B cell (primary cell): ENCODE measurements around the gene SCUBE1. TPM values are rescaled to one million over a fixed set of nuclear protein-coding genes. Genes with fewer than 3 reads are reported as not detected.

Experiments used
- ATAC-seq: fragments of 200-7000 bp; cut with Tn5 transposase; one replicate; pipeline ENCODE4 v1.10.0; 2021; ENCODE audit warnings: low read depth, mild to moderate bottlenecking, moderate number of reproducible peaks, moderate library complexity
- CTCF ChIA-PET: fragments of 350-600 bp; sonication (Branson Sonifier 250); formaldehyde crosslinking; loops from one replicate; lab custom pipeline; 2021; ENCODE audit warnings: antibody characterized with exemption, inconsistent platforms; lab: Charles Lee
- POLR2A ChIA-PET: fragments of 350-600 bp; sonication (Branson Sonifier 250); formaldehyde crosslinking; loops from one replicate; lab custom pipeline; 2021; ENCODE audit warnings: antibody characterized with exemption; lab: Charles Lee
- DNase-seq: peaks from one replicate; pipeline ENCODE4 v3.0.0; 2013
- H2AFZ ChIP-seq: 2 replicates; pipeline ENCODE4 v1.6.1; 2012; ENCODE audit warnings: mild to moderate bottlenecking, low read depth, low read length; ENCODE audit not compliant: insufficient read depth, poor library complexity, severe bottlenecking
- H3K27ac ChIP-seq, 2 donors: 1 replicate in 1 of 2; 2 replicates in 1 of 2; pipeline ENCODE4 v1.5.1; 2012 to 2013; ENCODE audit warnings: low read length in 2 of 2, mild to moderate bottlenecking in 2 of 2, moderate library complexity in 1 of 2
- H3K27me3 ChIP-seq, 4 experiments: fragments of 200-600 bp in 1 of 4; sonication (generic) in 1 of 4; replicated peaks in 1 of 4; 1 replicate in 2 of 4; 2 replicates in 2 of 4; pipeline versions ENCODE4 v1.6.1 to v1.7.0; 2013 to 2016; ENCODE audit warnings: low read length in 3 of 4, mild to moderate bottlenecking in 2 of 4, mixed read lengths in 1 of 4, moderate library complexity in 1 of 4; ENCODE audit not compliant: insufficient read depth in 4 of 4, control insufficient read depth in 3 of 4; ENCODE audit errors: control extremely low read depth in 1 of 4
- H3K36me3 ChIP-seq, 2 experiments: replicated peaks in 1 of 2; 1 replicate in 1 of 2; 2 replicates in 1 of 2; pipeline versions ENCODE4 v1.6.1 to v1.7.1; 2013; ENCODE audit warnings: low read length in 1 of 2; ENCODE audit not compliant: insufficient read depth in 2 of 2, control insufficient read depth in 1 of 2; ENCODE audit errors: control extremely low read depth in 1 of 2, extremely low read depth in 1 of 2
- H3K4me1 ChIP-seq, 2 donors: fragments of 200-600 bp in 1 of 2; sonication (generic) in 1 of 2; 1 replicate in 1 of 2; 2 replicates in 1 of 2; pipeline versions ENCODE4 v1.5.1 to v1.6.1; 2013 to 2017; ENCODE audit warnings: low read length in 2 of 2; ENCODE audit not compliant: control insufficient read depth in 2 of 2, insufficient read depth in 2 of 2
- H3K4me2 ChIP-seq: replicated peaks from 2 replicates; pipeline ENCODE3; 2012; ENCODE audit warnings: mild to moderate bottlenecking, low read depth, low read length; ENCODE audit not compliant: poor library complexity, severe bottlenecking
- H3K4me3 ChIP-seq, 5 experiments: fragments of 200-600 bp in 1 of 5; sonication (generic) in 1 of 5; 1 replicate in 3 of 5; 2 replicates in 2 of 5; pipeline versions ENCODE4 v1.5.1 to v1.7.0; 2011 to 2016; ENCODE audit warnings: low read length in 4 of 5, mild to moderate bottlenecking in 4 of 5, low read depth in 2 of 5, control low read depth in 1 of 5, moderate library complexity in 1 of 5; ENCODE audit not compliant: insufficient read depth in 1 of 5; ENCODE audit errors: control extremely low read depth in 1 of 5, extremely low read depth in 1 of 5
- H3K79me2 ChIP-seq: fragments of 200-600 bp; sonication (generic); one replicate; pipeline ENCODE4 v1.6.0; 2016; ENCODE audit warnings: low read length; ENCODE audit not compliant: control insufficient read depth, insufficient read depth
- H3K9ac ChIP-seq: fragments of 200-600 bp; sonication (generic); 2 replicates; pipeline ENCODE4 v1.6.1; 2017; ENCODE audit warnings: mild to moderate bottlenecking, low read length, moderate library complexity
- H3K9me3 ChIP-seq, 3 donors: one replicate each; pipeline versions ENCODE4 v1.6.1 to v1.7.1; 2013; ENCODE audit warnings: low read length in 2 of 3; ENCODE audit not compliant: control insufficient read depth in 2 of 3, insufficient read depth in 1 of 3; ENCODE audit errors: control extremely low read depth in 1 of 3
- H4K20me1 ChIP-seq: 2 replicates; pipeline ENCODE4 v1.6.0; 2012; ENCODE audit warnings: mild to moderate bottlenecking, low read length; ENCODE audit not compliant: insufficient read depth, control insufficient read depth, poor library complexity, severe bottlenecking
- H3K27ac Mint-ChIP-seq: one replicate; pipeline ENCODE4 v1.8.0; 2021; ENCODE audit warnings: mixed read lengths
- H3K27me3 Mint-ChIP-seq: one replicate; pipeline ENCODE4 v1.8.0; 2021; ENCODE audit warnings: mixed read lengths
- H3K4me1 Mint-ChIP-seq: one replicate; pipeline ENCODE4 v1.8.0; 2021; ENCODE audit warnings: mixed read lengths
- H3K4me3 Mint-ChIP-seq: one replicate; pipeline ENCODE4 v1.8.0; 2021; ENCODE audit warnings: mixed read lengths
- H3K9me3 Mint-ChIP-seq: one replicate; pipeline ENCODE4 v1.8.0; 2022; ENCODE audit warnings: mixed read lengths; ENCODE audit not compliant: insufficient read depth
- CTCF ChIP-seq: fragments of 200-600 bp; IDR thresholded peaks from one replicate; pipeline ENCODE4 v1.8.0; 2022; ENCODE audit warnings: antibody characterized with exemption, mild to moderate bottlenecking
- EZH2 ChIP-seq: IDR thresholded peaks from 2 replicates; pipeline ENCODE4 v1.6.1; 2012; ENCODE audit warnings: borderline replicate concordance, low read depth, mild to moderate bottlenecking, moderate library complexity, low read length; ENCODE audit not compliant: insufficient read depth, poor library complexity, severe bottlenecking
- WGBS: methylation state at CpG from one replicate; pipeline ENCODE4 v1.1.5; 2013; ENCODE audit warnings: missing lambda C conversion rate; ENCODE audit not compliant: insufficient coverage; 5-methylcytosine and 5-hydroxymethylcytosine counted together
- intact Hi-C: fragments of 100-400 bp; cut with micrococcal nuclease; formaldehyde crosslinking; loops from one replicate; pipeline ENCODE4 v1.10.0; 2022
- polyA plus RNA-seq: library from polyadenylated mRNA; depleted of rRNA; stranded (reverse); fragments of >200 nt; gene quantifications from 2 replicates; pipeline ENCODE4 v1.2.3, GENCODE V29; 2012
- total RNA-seq, 2 donors: library from RNA; stranded (reverse); fragments of 120-200 nt in 1 of 2; gene quantifications; 1 replicate in 1 of 2; 2 replicates in 1 of 2; pipeline versions ENCODE4 v1.2.3 to v1.2.4, GENCODE V29; 2013 to 2022

Gene SCUBE1
- total and polyA plus RNA-seq, 2 donors (not counting 1 experiment from before 2014, with no cell fraction given), result not detected

GRCh38 chr22:43181321-43182076 lies 161.7 kb downstream of the SCUBE1 start:
- peaks cover 13% of the 10 kb centered on the region for H3K4me1 Mint-ChIP-seq
- H3K27ac Mint-ChIP-seq, result no peak overlapping the region
- H3K9me3 Mint-ChIP-seq, result no peaks in the 10 kb centered on the region
- 93% methylated on average over 8 of the region's 13 CpGs for WGBS
- Histone ChIP-seq H3K36me3 (peaks cover 0 to 21% of the 10 kb centered on the region in 2 experiments), H4K20me1 (peaks cover 12% of the 10 kb centered on the region), H3K9me3 (no peaks in the 10 kb centered on the region), H3K27ac (no peak overlapping the region), H3K9ac (no peak overlapping the region), H3K4me2 (no peak overlapping the region), H3K4me3 (no peak overlapping the region), H3K27me3 (no peaks in the 10 kb centered on the region), H2AFZ (no peak overlapping the region), H3K79me2 (peaks cover 37% of the 10 kb centered on the region), H3K4me1 (peaks cover 9 to 10% of the 10 kb centered on the region in 2 donors)
- CTCF ChIA-PET, result no interaction called here
- intact Hi-C loops, result no loop called here
- no peak overlapping the region for H3K4me3 Mint-ChIP-seq
- POLR2A ChIA-PET, result interaction anchor here (0.6 kb wide), 1 partner anchor 19 kb away, joined by 3 read pairs; no protein-coding TSS in a partner anchor
- no peak for ATAC-seq
- H3K27me3 Mint-ChIP-seq, result no peaks in the 10 kb centered on the region
- DNase-seq, result no peak
- TF ChIP-seq CTCF, result no peak
- no peak for TF ChIP-seq EZH2

GRCh38 chr22:43180670-43181069 lies 162.5 kb downstream of the SCUBE1 start:
- TF ChIP-seq CTCF, result no peak
- no peak for TF ChIP-seq EZH2
- Mint-ChIP-seq H3K27me3 (no peaks in the 10 kb centered on the region), H3K27ac (no peak overlapping the region), H3K9me3 (no peaks in the 10 kb centered on the region), H3K4me3 (no peak overlapping the region), H3K4me1 (peaks cover 9% of the 10 kb centered on the region)
- Histone ChIP-seq H3K9me3 (no peaks in the 10 kb centered on the region), H3K4me1 (peaks cover 1 to 2% of the 10 kb centered on the region in 2 donors), H3K79me2 (peaks cover 29% of the 10 kb centered on the region), H4K20me1 (peaks cover 5% of the 10 kb centered on the region), H3K27ac (no peak overlapping the region), H3K9ac (no peak overlapping the region), H3K4me3 (no peak overlapping the region), H3K27me3 (no peaks in the 10 kb centered on the region), H3K36me3 (peaks cover 0 to 25% of the 10 kb centered on the region in 2 experiments), H2AFZ (no peak overlapping the region), H3K4me2 (no peak overlapping the region)
- intact Hi-C loops, result no loop called here
- DNase-seq, result no peak
- no peak for ATAC-seq
- ChIA-PET CTCF (no interaction called here), POLR2A (no interaction called here)
- WGBS, result 94% methylated on average over 15 of the region's 15 CpGs
